Spleen (tissue), 7 donors: ENCODE results near the gene S100A1.

ENCODE experiments used
- CTCF ChIP-seq, 11 experiments: fragments of 200-600 bp in 7 of 11; fragments of 450-650 bp in 4 of 11; sonication (generic) in 4 of 11; IDR thresholded peaks in 8 of 11; conservative IDR thresholded peaks in 3 of 11; 1 replicate in 7 of 11; 2 replicates in 4 of 11; pipeline versions ENCODE4 v1.4.0 to v1.8.0; 2016 to 2021; ENCODE audit warnings: antibody characterized with exemption in 11 of 11, inconsistent platforms in 4 of 11, mild to moderate bottlenecking in 1 of 11
- POLR2A ChIP-seq, 3 donors: fragments of 450-650 bp; IDR thresholded peaks; one replicate each; pipeline ENCODE4 v1.5.1; 2017; ENCODE audit warnings: antibody characterized with exemption in 3 of 3, mild to moderate bottlenecking in 1 of 3
- donor health status: DM: no; HTN: no; CAD: no; lungs with moderate emphysema.
- donor health status: DM: no; HTN: no; CAD: no.
- donor health status: DM: no; HTN: no; CAD: no.

- TF ChIP-seq POLR2A (IDR thresholded peaks at IDR 0.05) (no peak), CTCF (IDR thresholded peaks at IDR 0.05 in 8 of 11, conservative IDR thresholded peaks at IDR 0.05 in 3 of 11) (no peak)
Measured at GRCh38 chr1:153643100-153643499, 14.9 kb downstream of the S100A1 start.
